Rectal smooth muscle tissue (tissue), 1 donor: Measurements from ENCODE around the gene SGF29.
"Not testable (repeated sequence)": the region's sequence is repeated elsewhere in the genome, so short reads cannot be mapped to it uniquely, and the experiment has no call there.

Source experiments
- H3K27ac ChIP-seq: one replicate; pipeline ENCODE4 v1.7.0; 2013; ENCODE audit warnings: low read depth, low read length, inconsistent platforms
- H3K27me3 ChIP-seq: one replicate; pipeline ENCODE4 v1.7.0; 2013; ENCODE audit warnings: low read length; ENCODE audit not compliant: control insufficient read depth, insufficient read depth
- H3K36me3 ChIP-seq: one replicate; pipeline ENCODE4 v1.7.0; 2013; ENCODE audit warnings: low read length; ENCODE audit not compliant: control insufficient read depth, insufficient read depth
- H3K4me1 ChIP-seq: one replicate; pipeline ENCODE4 v1.7.0; 2013; ENCODE audit warnings: low read length; ENCODE audit not compliant: control insufficient read depth, insufficient read depth
- H3K4me3 ChIP-seq: one replicate; pipeline ENCODE4 v1.7.0; 2013; ENCODE audit warnings: low read length
- H3K9ac ChIP-seq: one replicate; pipeline ENCODE4 v1.7.0; 2013; ENCODE audit warnings: low read length

The SGF29 gene

DNA sequence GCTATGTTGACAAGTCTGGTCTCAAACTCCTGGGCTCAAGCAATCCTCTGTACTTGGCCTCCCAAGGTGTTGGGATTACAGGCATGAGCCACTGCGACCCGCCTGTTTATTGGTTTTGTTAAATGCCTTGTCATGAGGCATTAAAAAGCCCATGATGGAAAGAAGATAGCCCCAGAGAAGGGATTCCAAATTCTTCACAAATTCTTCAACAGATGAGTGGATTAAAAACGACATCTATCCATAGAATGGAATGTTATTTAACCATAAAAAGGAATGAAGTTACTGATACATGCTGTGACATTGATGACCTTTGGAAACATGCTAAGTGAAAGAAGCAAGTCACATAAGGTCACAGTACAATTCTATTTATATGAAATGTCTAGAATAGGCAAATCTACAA, 4.7 kb downstream of the SGF29 start:
- Histone ChIP-seq H3K9ac (no peak overlapping the region), H3K36me3 (no peaks in the 10 kb centered on the region), H3K4me3 (no peak overlapping the region), H3K27me3 (no peaks in the 10 kb centered on the region), H3K4me1 (peaks cover 6% of the 10 kb centered on the region), H3K27ac (no peak overlapping the region)

- Histone ChIP-seq H3K27me3 (no peaks in the 10 kb centered on the region), H3K27ac (no peak overlapping the region), H3K9ac (no peak overlapping the region), H3K36me3 (no peaks in the 10 kb centered on the region), H3K4me1 (no peaks in the 10 kb centered on the region), H3K4me3 (no peak overlapping the region)
Observed at GRCh38 chr16:28561557-28562187, 8.0 kb downstream of the SGF29 start.

DNA sequence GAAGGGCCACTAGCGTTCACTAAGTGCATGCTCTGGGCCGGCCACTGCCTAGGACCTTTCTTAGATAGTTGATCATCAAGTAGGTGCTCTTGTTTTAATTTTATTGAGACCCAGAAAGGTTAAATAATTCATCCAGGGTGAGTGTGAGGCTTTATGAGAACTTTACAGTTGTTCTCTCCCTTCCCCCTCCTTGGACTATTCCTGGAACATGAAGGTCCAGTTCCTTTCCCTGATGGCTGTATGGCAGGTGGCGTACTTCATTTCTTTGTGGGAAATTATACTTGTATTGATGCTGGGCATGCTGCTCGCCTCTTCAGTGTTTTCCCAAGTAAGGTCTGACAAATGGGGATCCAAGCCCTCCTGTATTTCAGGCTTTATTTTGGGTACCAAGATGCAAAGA, 8.5 kb downstream of the SGF29 start:
- H3K9ac ChIP-seq = no peak overlapping the region
- no peaks in the 10 kb centered on the region for H3K4me1 ChIP-seq
- H3K4me3 ChIP-seq = no peak overlapping the region
- H3K36me3 ChIP-seq = no peaks in the 10 kb centered on the region
- no peak overlapping the region for H3K27ac ChIP-seq
- no peaks in the 10 kb centered on the region for H3K27me3 ChIP-seq

DNA sequence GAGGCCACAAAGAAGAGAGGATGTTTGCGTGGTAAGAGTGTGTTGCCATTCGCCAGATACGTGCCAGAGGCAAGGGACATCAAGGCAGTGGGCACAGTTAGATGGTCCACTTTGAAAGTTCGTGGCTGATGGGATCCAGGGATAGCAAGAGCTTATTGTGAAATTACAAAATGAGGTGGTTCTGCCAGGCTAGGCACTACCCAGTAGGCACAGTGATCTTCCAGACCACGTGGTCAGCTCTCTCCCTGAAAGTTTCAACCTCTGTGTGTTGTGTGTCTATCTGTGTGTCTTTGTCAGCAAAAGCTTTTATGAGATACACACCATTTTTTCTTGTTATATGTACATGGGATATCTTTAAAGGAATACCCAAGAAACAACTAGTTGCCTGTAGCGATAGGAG, 9.5 kb downstream of the SGF29 start:
- no peaks in the 10 kb centered on the region for H3K36me3 ChIP-seq
- H3K9ac ChIP-seq = no peak overlapping the region
- H3K27me3 ChIP-seq = no peaks in the 10 kb centered on the region
- H3K27ac ChIP-seq = no peak overlapping the region
- H3K4me1 ChIP-seq = no peaks in the 10 kb centered on the region
- no peak overlapping the region for H3K4me3 ChIP-seq

GRCh38 chr16:28566233-28566925, 12.7 kb downstream of the SGF29 start:
- not testable (repeated sequence) for H3K4me1 ChIP-seq, H3K36me3 ChIP-seq, H3K9ac ChIP-seq, H3K27ac ChIP-seq, H3K4me3 ChIP-seq, H3K27me3 ChIP-seq

- no peak overlapping the region for H3K27ac ChIP-seq
- no peak overlapping the region for H3K9ac ChIP-seq
- H3K36me3 ChIP-seq = no peaks in the 10 kb centered on the region
- H3K4me1 ChIP-seq = peaks cover under 1% of the 10 kb centered on the region
- H3K27me3 ChIP-seq = no peaks in the 10 kb centered on the region
- no peak overlapping the region for H3K4me3 ChIP-seq
Observed at GRCh38 chr16:28567292-28567691, 13.6 kb downstream of the SGF29 start.

DNA sequence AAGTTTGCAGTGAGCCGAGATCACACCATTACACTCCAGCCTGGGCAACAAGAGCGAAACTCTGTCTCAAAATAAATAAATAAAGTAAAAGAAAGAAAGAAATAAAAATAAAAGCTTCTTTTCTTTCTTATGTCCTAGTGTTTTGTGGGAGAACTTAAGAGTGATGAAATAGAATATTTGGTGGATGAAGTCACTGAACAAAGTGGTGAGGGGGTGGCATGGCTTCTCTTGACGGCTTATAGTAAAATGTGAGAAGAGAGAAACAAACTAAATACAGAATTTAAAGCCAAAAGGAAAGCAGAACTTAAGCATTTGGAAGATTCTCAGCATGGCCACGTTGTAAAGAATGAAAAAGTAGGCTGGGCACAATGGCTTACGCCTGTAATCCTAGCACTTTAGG, 15.3 kb downstream of the SGF29 start:
- no peaks in the 10 kb centered on the region for H3K27me3 ChIP-seq
- no peak overlapping the region for H3K4me3 ChIP-seq
- H3K4me1 ChIP-seq = peaks cover 13% of the 10 kb centered on the region
- no peak overlapping the region for H3K27ac ChIP-seq
- H3K36me3 ChIP-seq = no peaks in the 10 kb centered on the region
- H3K9ac ChIP-seq = no peak overlapping the region

- H3K4me3 ChIP-seq = no peak overlapping the region
- no peak overlapping the region for H3K27ac ChIP-seq
- peaks cover 13% of the 10 kb centered on the region for H3K4me1 ChIP-seq
- H3K9ac ChIP-seq = no peak overlapping the region
- no peaks in the 10 kb centered on the region for H3K36me3 ChIP-seq
- no peaks in the 10 kb centered on the region for H3K27me3 ChIP-seq
Observed at GRCh38 chr16:28569968-28570752, 16.4 kb downstream of the SGF29 start.

GRCh38 chr16:28572696-28573510, 19.2 kb downstream of the SGF29 start:
- Histone ChIP-seq H3K4me3 (no peak overlapping the region), H3K9ac (no peak overlapping the region)

DNA sequence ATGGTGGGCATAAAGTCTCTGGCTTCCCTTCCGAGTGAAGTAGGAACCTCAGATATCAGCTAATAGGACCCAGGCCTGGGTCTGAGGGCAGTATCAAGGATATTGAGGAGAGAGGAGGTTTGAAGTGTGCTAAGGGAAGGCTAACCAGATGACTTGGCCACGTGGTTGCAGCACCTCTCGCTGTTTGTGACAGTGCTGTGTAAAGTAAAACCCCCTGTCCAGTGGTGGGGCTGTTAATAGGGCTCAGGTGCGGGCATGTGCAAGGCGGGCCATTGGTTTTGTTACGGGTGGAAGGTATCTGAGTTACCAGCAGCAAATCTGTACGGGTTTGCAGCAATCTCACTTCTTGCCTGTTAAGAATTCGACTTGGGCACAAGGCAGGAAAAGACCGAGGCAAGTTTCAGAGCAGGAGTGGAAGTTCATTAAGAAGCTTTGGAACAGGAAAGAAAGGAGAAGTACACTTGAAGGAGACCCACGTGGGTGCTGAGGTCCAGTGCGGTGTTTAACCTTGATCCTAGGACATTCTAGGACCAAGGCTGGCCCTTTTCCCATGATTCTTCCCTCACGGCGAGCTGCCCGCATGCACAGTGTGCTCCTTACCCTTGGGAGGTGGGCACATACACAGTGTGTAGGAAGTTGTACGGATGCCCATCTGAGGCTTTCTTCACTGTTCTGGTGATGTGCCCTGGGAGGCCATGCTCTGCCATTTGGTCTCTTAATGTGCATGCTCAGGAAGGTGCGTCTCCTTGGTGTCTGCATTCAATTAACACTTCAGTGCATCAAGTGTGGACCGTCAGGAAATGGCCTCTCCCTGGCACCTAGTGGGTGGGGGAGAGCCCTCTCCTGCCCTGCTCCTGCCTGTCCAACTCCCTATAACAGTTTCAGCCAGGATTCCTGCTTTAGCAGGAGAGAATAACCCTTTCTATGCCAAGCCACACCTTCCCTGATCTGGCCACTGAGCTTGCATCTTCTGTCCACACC, 20.3 kb downstream of the SGF29 start:
- Histone ChIP-seq H3K27me3 (no peaks in the 10 kb centered on the region), H3K9ac (no peak overlapping the region), H3K27ac (no peak overlapping the region), H3K36me3 (no peaks in the 10 kb centered on the region), H3K4me1 (peaks cover 13% of the 10 kb centered on the region), H3K4me3 (no peak overlapping the region)

More at GRCh38 chr16:28572696-28573510, 19.2 kb downstream of the SGF29 start:
- Histone ChIP-seq H3K36me3 (no peaks in the 10 kb centered on the region), H3K4me1 (peaks cover 13% of the 10 kb centered on the region), H3K27ac (peak overlapping the region; percentile 10), H3K27me3 (no peaks in the 10 kb centered on the region)

GRCh38 chr16:28574925-28575324, 21.2 kb downstream of the SGF29 start:
- no peak overlapping the region for H3K27ac ChIP-seq
- H3K9ac ChIP-seq = no peak overlapping the region
- no peaks in the 10 kb centered on the region for H3K27me3 ChIP-seq
- H3K4me3 ChIP-seq = no peak overlapping the region
- H3K36me3 ChIP-seq = no peaks in the 10 kb centered on the region
- H3K4me1 ChIP-seq = peaks cover 13% of the 10 kb centered on the region
